GM23338 (cell line): Measurements from ENCODE around the gene POLR3K. TPM values are rescaled to one million over a fixed set of nuclear protein-coding genes. Genes with fewer than 3 reads are reported as not detected.

Source experiments
- CREB1 ChIP-seq: fragments of 250-450 bp; sonication (Bioruptor Pico); IDR thresholded peaks from 2 replicates; pipeline ENCODE4 v1.5.0; 2020; ENCODE audit warnings: low read depth, mild to moderate bottlenecking, moderate library complexity
- JUNB ChIP-seq: IDR thresholded peaks from one replicate; pipeline ENCODE4 v1.6.1; 2016; ENCODE audit warnings: antibody characterized with exemption; ENCODE audit not compliant: unreplicated experiment
- STAT1 ChIP-seq: IDR thresholded peaks from one replicate; pipeline ENCODE4 v1.6.1; 2016; ENCODE audit warnings: antibody characterized with exemption; ENCODE audit not compliant: unreplicated experiment
- ZNF331 ChIP-seq: fragments of 250-450 bp; sonication (Bioruptor Pico); IDR thresholded peaks from 2 replicates; pipeline ENCODE4 v1.5.0; 2020; ENCODE audit warnings: low read depth, mild to moderate bottlenecking, moderate library complexity
- polyA plus RNA-seq: library from polyadenylated mRNA; unstranded; fragments of >200 nt; fragmentation: Nextera tagmentation; extraction: Ambion mirVana; gene quantifications from 2 replicates; pipeline ENCODE4 v1.2.1, GENCODE V29; 2016
- total RNA-seq: library from RNA; depleted of rRNA; stranded (reverse); fragments of >200 nt; shearing (Covaris generic); gene quantifications from 2 replicates; pipeline ENCODE4 v1.2.3, GENCODE V29; 2014
- TF ChIP-seq, protein P1 (sequence below): fragments of 250-450 bp; sonication (Bioruptor Pico); IDR thresholded peaks from 2 replicates; pipeline ENCODE4 v1.5.0; 2020; ENCODE audit warnings: mild to moderate bottlenecking, moderate library complexity
- TF ChIP-seq, protein P2 (sequence below): IDR thresholded peaks from 2 replicates; pipeline ENCODE4 v1.6.1; 2016; ENCODE audit warnings: antibody characterized with exemption
- TF ChIP-seq, protein P3 (sequence below): IDR thresholded peaks from one replicate; pipeline ENCODE4 v1.6.1; 2018; ENCODE audit warnings: antibody characterized with exemption; ENCODE audit not compliant: unreplicated experiment

Gene POLR3K
- total and polyA plus RNA-seq, 2 experiments from 2014 or later, result 17.8 to 58.5 TPM

DNA sequence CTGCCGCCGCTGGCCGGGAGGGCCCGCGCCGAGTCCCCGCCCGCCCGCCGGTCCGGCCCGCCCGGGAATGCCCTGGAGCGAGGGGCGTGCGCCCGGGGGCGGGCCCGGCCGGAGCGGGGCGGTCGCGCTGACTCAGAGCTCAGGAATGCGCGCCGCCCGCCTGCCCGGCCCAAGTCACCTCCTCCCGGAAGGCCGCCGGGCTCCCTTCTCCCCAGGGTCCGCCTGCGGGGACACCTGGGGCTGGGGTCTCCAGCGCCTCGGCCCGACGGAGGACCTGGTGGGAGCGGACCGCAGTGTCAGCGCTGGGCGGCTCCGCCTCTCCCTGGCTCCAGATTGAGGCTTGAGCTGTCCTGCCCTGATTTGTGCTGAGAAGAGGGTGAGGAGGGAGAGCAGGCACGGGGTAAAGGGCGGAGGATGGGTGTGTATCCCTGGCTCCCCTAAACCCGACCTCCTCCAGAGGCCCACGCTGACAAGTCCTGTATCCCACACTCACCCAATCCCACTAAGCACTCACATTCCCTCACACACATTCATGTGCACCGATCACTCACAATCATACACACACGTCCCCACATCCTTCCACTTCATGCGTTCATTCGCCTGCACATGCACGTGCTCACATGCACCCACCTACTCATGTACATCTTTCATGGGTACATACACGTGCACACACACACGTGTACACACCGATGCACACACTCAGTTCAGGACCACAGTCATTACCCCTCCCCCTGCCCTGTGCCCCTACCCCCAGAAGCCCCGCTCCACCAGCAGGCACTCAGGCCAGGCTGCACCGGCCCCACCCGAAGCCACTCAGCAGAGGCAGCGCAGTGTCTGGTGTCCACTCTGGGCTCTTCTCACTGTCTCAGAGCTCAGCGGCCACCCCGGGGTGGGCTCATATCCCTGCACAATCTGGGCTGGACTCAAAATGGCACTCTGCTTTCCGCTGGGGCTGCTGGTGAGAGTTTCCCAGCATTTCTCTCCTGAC lies 19.4 kb upstream of the POLR3K start, which contains the start of gene RHBDF1 (continued):
- TF ChIP-seq, protein P1, sequence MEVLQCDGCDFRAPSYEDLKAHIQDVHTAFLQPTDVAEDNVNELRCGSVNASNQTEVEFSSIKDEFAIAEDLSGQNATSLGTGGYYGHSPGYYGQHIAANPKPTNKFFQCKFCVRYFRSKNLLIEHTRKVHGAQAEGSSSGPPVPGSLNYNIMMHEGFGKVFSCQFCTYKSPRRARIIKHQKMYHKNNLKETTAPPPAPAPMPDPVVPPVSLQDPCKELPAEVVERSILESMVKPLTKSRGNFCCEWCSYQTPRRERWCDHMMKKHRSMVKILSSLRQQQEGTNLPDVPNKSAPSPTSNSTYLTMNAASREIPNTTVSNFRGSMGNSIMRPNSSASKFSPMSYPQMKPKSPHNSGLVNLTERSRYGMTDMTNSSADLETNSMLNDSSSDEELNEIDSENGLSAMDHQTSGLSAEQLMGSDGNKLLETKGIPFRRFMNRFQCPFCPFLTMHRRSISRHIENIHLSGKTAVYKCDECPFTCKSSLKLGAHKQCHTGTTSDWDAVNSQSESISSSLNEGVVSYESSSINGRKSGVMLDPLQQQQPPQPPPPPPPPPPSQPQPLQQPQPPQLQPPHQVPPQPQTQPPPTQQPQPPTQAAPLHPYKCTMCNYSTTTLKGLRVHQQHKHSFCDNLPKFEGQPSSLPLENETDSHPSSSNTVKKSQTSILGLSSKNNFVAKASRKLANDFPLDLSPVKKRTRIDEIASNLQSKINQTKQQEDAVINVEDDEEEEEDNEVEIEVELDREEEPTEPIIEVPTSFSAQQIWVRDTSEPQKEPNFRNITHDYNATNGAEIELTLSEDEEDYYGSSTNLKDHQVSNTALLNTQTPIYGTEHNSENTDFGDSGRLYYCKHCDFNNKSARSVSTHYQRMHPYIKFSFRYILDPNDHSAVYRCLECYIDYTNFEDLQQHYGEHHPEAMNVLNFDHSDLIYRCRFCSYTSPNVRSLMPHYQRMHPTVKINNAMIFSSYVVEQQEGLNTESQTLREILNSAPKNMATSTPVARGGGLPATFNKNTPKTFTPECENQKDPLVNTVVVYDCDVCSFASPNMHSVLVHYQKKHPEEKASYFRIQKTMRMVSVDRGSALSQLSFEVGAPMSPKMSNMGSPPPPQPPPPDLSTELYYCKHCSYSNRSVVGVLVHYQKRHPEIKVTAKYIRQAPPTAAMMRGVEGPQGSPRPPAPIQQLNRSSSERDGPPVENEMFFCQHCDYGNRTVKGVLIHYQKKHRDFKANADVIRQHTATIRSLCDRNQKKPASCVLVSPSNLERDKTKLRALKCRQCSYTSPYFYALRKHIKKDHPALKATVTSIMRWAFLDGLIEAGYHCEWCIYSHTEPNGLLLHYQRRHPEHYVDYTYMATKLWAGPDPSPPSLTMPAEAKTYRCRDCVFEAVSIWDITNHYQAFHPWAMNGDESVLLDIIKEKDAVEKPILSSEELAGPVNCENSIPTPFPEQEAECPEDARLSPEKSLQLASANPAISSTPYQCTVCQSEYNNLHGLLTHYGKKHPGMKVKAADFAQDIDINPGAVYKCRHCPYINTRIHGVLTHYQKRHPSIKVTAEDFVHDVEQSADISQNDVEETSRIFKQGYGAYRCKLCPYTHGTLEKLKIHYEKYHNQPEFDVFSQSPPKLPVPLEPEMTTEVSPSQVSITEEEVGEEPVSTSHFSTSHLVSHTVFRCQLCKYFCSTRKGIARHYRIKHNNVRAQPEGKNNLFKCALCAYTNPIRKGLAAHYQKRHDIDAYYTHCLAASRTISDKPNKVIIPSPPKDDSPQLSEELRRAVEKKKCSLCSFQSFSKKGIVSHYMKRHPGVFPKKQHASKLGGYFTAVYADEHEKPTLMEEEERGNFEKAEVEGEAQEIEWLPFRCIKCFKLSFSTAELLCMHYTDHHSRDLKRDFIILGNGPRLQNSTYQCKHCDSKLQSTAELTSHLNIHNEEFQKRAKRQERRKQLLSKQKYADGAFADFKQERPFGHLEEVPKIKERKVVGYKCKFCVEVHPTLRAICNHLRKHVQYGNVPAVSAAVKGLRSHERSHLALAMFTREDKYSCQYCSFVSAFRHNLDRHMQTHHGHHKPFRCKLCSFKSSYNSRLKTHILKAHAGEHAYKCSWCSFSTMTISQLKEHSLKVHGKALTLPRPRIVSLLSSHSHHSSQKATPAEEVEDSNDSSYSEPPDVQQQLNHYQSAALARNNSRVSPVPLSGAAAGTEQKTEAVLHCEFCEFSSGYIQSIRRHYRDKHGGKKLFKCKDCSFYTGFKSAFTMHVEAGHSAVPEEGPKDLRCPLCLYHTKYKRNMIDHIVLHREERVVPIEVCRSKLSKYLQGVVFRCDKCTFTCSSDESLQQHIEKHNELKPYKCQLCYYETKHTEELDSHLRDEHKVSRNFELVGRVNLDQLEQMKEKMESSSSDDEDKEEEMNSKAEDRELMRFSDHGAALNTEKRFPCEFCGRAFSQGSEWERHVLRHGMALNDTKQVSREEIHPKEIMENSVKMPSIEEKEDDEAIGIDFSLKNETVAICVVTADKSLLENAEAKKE (CRISPR knock-in tag), result no peak
- TF ChIP-seq, protein P2, sequence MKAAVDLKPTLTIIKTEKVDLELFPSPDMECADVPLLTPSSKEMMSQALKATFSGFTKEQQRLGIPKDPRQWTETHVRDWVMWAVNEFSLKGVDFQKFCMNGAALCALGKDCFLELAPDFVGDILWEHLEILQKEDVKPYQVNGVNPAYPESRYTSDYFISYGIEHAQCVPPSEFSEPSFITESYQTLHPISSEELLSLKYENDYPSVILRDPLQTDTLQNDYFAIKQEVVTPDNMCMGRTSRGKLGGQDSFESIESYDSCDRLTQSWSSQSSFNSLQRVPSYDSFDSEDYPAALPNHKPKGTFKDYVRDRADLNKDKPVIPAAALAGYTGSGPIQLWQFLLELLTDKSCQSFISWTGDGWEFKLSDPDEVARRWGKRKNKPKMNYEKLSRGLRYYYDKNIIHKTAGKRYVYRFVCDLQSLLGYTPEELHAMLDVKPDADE, result no peak
- no peak for TF ChIP-seq ZNF331 (CRISPR knock-in tag)
- TF ChIP-seq, protein P3, sequence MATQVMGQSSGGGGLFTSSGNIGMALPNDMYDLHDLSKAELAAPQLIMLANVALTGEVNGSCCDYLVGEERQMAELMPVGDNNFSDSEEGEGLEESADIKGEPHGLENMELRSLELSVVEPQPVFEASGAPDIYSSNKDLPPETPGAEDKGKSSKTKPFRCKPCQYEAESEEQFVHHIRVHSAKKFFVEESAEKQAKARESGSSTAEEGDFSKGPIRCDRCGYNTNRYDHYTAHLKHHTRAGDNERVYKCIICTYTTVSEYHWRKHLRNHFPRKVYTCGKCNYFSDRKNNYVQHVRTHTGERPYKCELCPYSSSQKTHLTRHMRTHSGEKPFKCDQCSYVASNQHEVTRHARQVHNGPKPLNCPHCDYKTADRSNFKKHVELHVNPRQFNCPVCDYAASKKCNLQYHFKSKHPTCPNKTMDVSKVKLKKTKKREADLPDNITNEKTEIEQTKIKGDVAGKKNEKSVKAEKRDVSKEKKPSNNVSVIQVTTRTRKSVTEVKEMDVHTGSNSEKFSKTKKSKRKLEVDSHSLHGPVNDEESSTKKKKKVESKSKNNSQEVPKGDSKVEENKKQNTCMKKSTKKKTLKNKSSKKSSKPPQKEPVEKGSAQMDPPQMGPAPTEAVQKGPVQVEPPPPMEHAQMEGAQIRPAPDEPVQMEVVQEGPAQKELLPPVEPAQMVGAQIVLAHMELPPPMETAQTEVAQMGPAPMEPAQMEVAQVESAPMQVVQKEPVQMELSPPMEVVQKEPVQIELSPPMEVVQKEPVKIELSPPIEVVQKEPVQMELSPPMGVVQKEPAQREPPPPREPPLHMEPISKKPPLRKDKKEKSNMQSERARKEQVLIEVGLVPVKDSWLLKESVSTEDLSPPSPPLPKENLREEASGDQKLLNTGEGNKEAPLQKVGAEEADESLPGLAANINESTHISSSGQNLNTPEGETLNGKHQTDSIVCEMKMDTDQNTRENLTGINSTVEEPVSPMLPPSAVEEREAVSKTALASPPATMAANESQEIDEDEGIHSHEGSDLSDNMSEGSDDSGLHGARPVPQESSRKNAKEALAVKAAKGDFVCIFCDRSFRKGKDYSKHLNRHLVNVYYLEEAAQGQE, result no peak
- no peak for TF ChIP-seq STAT1
- no peak for TF ChIP-seq JUNB
- no peak for TF ChIP-seq CREB1 (CRISPR knock-in tag)
